GM12873 (cell line): ENCODE measurements around the gene GLE1.

ENCODE experiments used
- CTCF ChIP-seq: IDR thresholded peaks from 2 replicates; pipeline ENCODE4 v1.5.1; 2012; ENCODE audit warnings: low read depth, mild to moderate bottlenecking, moderate library complexity, low read length, control low read depth; ENCODE audit not compliant: insufficient read depth; ENCODE audit errors: missing control alignments

GLE1 gene

GRCh38 chr9:128484686-128485413, 19.7 kb upstream of the GLE1 start:
- no peak for TF ChIP-seq CTCF

- no peak for TF ChIP-seq CTCF
These were observed 19.1 kb upstream of the GLE1 start for GRCh38 chr9:128485414-128485855.

- no peak for TF ChIP-seq CTCF
These were observed 18.3 kb upstream of the GLE1 start for GRCh38 chr9:128486201-128486600.

- no peak for TF ChIP-seq CTCF
These were observed 11.1 kb upstream of the GLE1 start for GRCh38 chr9:128493424-128493823.

- no peak for TF ChIP-seq CTCF
These were observed 10.3 kb upstream of the GLE1 start for GRCh38 chr9:128494108-128494745.

GRCh38 chr9:128494746-128495129, 9.8 kb upstream of the GLE1 start:
- no peak for TF ChIP-seq CTCF

- TF ChIP-seq CTCF = no peak
These were observed 9.2 kb upstream of the GLE1 start for GRCh38 chr9:128495296-128495695.
